IMR-90 (cell line): ENCODE measurements around the gene ANK3. TPM values are rescaled to one million over a fixed set of nuclear protein-coding genes. Genes with fewer than 3 reads are reported as not detected.

ENCODE experiments used
- ATAC-seq: fragments of 200-7000 bp; cut with Tn5 transposase; 2 replicates; pipeline ENCODE4 v1.9.1; 2020; ENCODE audit warnings: low read depth, mild to moderate bottlenecking, moderate library complexity
- BruUV-seq: library from RNA; stranded (reverse); fragments of 400-500 nt; replicated peaks from 2 replicates; lab custom pipeline; 2021; lab: Mats Ljungman, UMichigan
- CTCF ChIA-PET: fragments of 300-600 bp; formaldehyde crosslinking; extraction: SDS; loops from one replicate; lab custom pipeline; 2021; ENCODE audit warnings: antibody characterized with exemption; lab: Yijun Ruan, JAX
- POLR2A ChIA-PET: fragments of 300-600 bp; sonication (Branson Sonifier 250); formaldehyde crosslinking; loops from one replicate; lab custom pipeline; 2022; ENCODE audit warnings: antibody characterized with exemption; ENCODE audit not compliant: unreplicated experiment; lab: Charles Lee
- DNase-seq: peaks from one replicate; pipeline ENCODE4 v3.0.0; 2013
- H2AFZ ChIP-seq: replicated peaks from 2 replicates; pipeline ENCODE3; 2013; ENCODE audit warnings: low read length, mild to moderate bottlenecking; ENCODE audit not compliant: poor library complexity
- H2AK5ac ChIP-seq: 2 replicates; pipeline ENCODE4 v1.6.1; 2013; ENCODE audit warnings: low read depth, low read length, inconsistent platforms
- H2AK9ac ChIP-seq: replicated peaks from 2 replicates; pipeline ENCODE3; 2013; ENCODE audit warnings: mild to moderate bottlenecking, low read depth, low read length, moderate library complexity; ENCODE audit not compliant: poor library complexity
- H2BK120ac ChIP-seq: 2 replicates; pipeline ENCODE4 v1.6.1; 2013; ENCODE audit warnings: low read depth, low read length, inconsistent platforms
- H2BK15ac ChIP-seq: 3 replicates; pipeline ENCODE4 v1.6.1; 2013; ENCODE audit warnings: low read depth, low read length, inconsistent platforms
- H2BK20ac ChIP-seq: 2 replicates; pipeline ENCODE4 v1.6.1; 2013; ENCODE audit warnings: low read depth, mild to moderate bottlenecking, inconsistent platforms, low read length, moderate library complexity
- H2BK5ac ChIP-seq: 2 replicates; pipeline ENCODE4 v1.6.1; 2013; ENCODE audit warnings: mild to moderate bottlenecking, low read depth, low read length, inconsistent platforms; ENCODE audit not compliant: poor library complexity, severe bottlenecking
- H3K14ac ChIP-seq: replicated peaks from 2 replicates; pipeline ENCODE4 v1.6.1; 2013; ENCODE audit warnings: low read depth, low read length, inconsistent platforms
- H3K18ac ChIP-seq: 2 replicates; pipeline ENCODE4 v1.6.1; 2013; ENCODE audit warnings: low read depth, low read length, control low read depth
- H3K23ac ChIP-seq: 2 replicates; pipeline ENCODE4 v1.6.1; 2013; ENCODE audit warnings: low read depth, low read length, inconsistent platforms
- H3K27ac ChIP-seq: 2 replicates; pipeline ENCODE4 v1.5.1; 2013; ENCODE audit warnings: mild to moderate bottlenecking, control low read depth, low read length; ENCODE audit not compliant: insufficient read depth
- H3K27me3 ChIP-seq: 2 replicates; pipeline ENCODE4 v1.6.1; 2013; ENCODE audit warnings: low read length; ENCODE audit not compliant: control insufficient read depth, insufficient read depth
- H3K36me3 ChIP-seq: 2 replicates; pipeline ENCODE4 v1.6.1; 2013; ENCODE audit warnings: low read length, mixed read lengths; ENCODE audit not compliant: control insufficient read depth, insufficient read depth
- H3K4ac ChIP-seq: 2 replicates; pipeline ENCODE4 v1.6.1; 2013; ENCODE audit warnings: low read depth, low read length, inconsistent platforms
- H3K4me1 ChIP-seq: 2 replicates; pipeline ENCODE4 v1.6.1; 2013; ENCODE audit warnings: low read length, mixed read lengths; ENCODE audit not compliant: control insufficient read depth, insufficient read depth
- H3K4me2 ChIP-seq: 2 replicates; pipeline ENCODE4 v1.6.1; 2013; ENCODE audit warnings: low read depth, mild to moderate bottlenecking, control low read depth, low read length, moderate library complexity
- H3K4me3 ChIP-seq: 2 replicates; pipeline ENCODE4 v1.5.1; 2013; ENCODE audit warnings: low read depth, mild to moderate bottlenecking, control low read depth, low read length, moderate library complexity; ENCODE audit not compliant: insufficient read depth
- H3K56ac ChIP-seq: 2 replicates; pipeline ENCODE4 v1.6.1; 2013; ENCODE audit warnings: low read length, inconsistent platforms; ENCODE audit not compliant: insufficient read depth; ENCODE audit errors: extremely low read depth
- H3K79me1 ChIP-seq, 2 experiments: 2 replicates each; pipeline ENCODE4 v1.6.1; 2013; ENCODE audit warnings: low read length in 2 of 2, inconsistent platforms in 1 of 2, low read depth in 1 of 2
- H3K9ac ChIP-seq: 2 replicates; pipeline ENCODE4 v1.6.1; 2013; ENCODE audit warnings: low read depth, low read length, control low read depth
- H3K9me1 ChIP-seq: 2 replicates; pipeline ENCODE4 v1.6.1; 2013; ENCODE audit warnings: low read length, inconsistent platforms; ENCODE audit not compliant: insufficient read depth
- H3K9me3 ChIP-seq: 2 replicates; pipeline ENCODE4 v1.6.1; 2013; ENCODE audit warnings: low read length; ENCODE audit not compliant: control insufficient read depth, insufficient read depth
- H4K20me1 ChIP-seq: 2 replicates; pipeline ENCODE4 v1.6.1; 2013; ENCODE audit warnings: low read length, inconsistent platforms; ENCODE audit not compliant: insufficient read depth
- H4K5ac ChIP-seq: 2 replicates; pipeline ENCODE4 v1.6.1; 2013; ENCODE audit warnings: mild to moderate bottlenecking, low read depth, low read length, control low read depth
- H4K8ac ChIP-seq, 2 experiments: 2 replicates each; pipeline ENCODE4 v1.6.1; 2013; ENCODE audit warnings: low read depth in 2 of 2, low read length in 2 of 2, control low read depth in 1 of 2, inconsistent platforms in 1 of 2
- H4K91ac ChIP-seq: 2 replicates; pipeline ENCODE4 v1.6.1; 2013; ENCODE audit warnings: low read depth, low read length, inconsistent platforms; ENCODE audit not compliant: insufficient read depth
- CHD1 ChIP-seq: IDR thresholded peaks from 2 replicates; pipeline ENCODE4 v1.6.1; 2012; ENCODE audit warnings: low read depth, low read length, improper control_type of control experiment
- ELK1 ChIP-seq: fragments of 150-350 bp; IDR thresholded peaks from 2 replicates; pipeline ENCODE4 v1.6.1; 2016; ENCODE audit warnings: low read depth, mild to moderate bottlenecking, low read length, moderate library complexity, borderline replicate concordance
- RCOR1 ChIP-seq: IDR thresholded peaks from 2 replicates; pipeline ENCODE4 v1.6.1; 2012; ENCODE audit warnings: mild to moderate bottlenecking, low read length, improper control_type of control experiment; ENCODE audit not compliant: insufficient replicate concordance
- dilution Hi-C: fragments of 300-500 bp; cut with HindIII; formaldehyde crosslinking; loops from one replicate; pipeline ENCODE4 v1.14.3; 2018; ENCODE audit warnings: low sequenced_read_pairs; ENCODE audit not compliant: unreplicated experiment
- in situ Hi-C: fragments of 300-500 bp; cut with MboI; formaldehyde crosslinking; loops from 3 replicates; pipeline ENCODE4 v1.14.3; 2019; ENCODE audit warnings: low sequenced_read_pairs, inconsistent platforms, mixed read lengths
- intact Hi-C: fragments of 100-400 bp; cut with micrococcal nuclease; formaldehyde crosslinking; loops from 2 replicates; pipeline ENCODE4 v1.10.0; 2022
- polyA plus RNA-seq, 3 experiments: library from polyadenylated mRNA; depleted of rRNA; stranded (reverse); fragments of >200 nt; gene quantifications; 2 replicates each; pipeline ENCODE4 v1.2.3, GENCODE V29; 2012; ENCODE audit warnings: low replicate concordance in 1 of 3
- total RNA-seq: library from RNA; depleted of rRNA; stranded (reverse); fragments of >200 nt; gene quantifications from 2 replicates; pipeline ENCODE4 v1.2.3, GENCODE V29; 2012
- TF ChIP-seq, protein P1 (sequence below): conservative IDR thresholded peaks from 2 replicates; pipeline ENCODE4 v1.5.1; 2012; ENCODE audit warnings: mild to moderate bottlenecking, low read depth, low read length, improper control_type of control experiment

Gene ANK3
- total and polyA plus RNA-seq, 2 of the 4 experiments (the other 2 are of a cell fraction) = 0.63 to 1.8 TPM

GRCh38 chr10:59977486-59977885 is 412.2 kb downstream of the ANK3 start:
- H2BK120ac ChIP-seq = no peak overlapping the region
- H4K91ac ChIP-seq = no peak overlapping the region
- H3K9me3 ChIP-seq = no peaks in the 10 kb centered on the region
- POLR2A ChIA-PET = no interaction called here
- H3K18ac ChIP-seq = no peak overlapping the region
- CTCF ChIA-PET = no interaction called here
- H3K4ac ChIP-seq = no peak overlapping the region
- TF ChIP-seq CHD1 (no peak), RCOR1 (no peak), ELK1 (no peak)
- TF ChIP-seq, protein P1, sequence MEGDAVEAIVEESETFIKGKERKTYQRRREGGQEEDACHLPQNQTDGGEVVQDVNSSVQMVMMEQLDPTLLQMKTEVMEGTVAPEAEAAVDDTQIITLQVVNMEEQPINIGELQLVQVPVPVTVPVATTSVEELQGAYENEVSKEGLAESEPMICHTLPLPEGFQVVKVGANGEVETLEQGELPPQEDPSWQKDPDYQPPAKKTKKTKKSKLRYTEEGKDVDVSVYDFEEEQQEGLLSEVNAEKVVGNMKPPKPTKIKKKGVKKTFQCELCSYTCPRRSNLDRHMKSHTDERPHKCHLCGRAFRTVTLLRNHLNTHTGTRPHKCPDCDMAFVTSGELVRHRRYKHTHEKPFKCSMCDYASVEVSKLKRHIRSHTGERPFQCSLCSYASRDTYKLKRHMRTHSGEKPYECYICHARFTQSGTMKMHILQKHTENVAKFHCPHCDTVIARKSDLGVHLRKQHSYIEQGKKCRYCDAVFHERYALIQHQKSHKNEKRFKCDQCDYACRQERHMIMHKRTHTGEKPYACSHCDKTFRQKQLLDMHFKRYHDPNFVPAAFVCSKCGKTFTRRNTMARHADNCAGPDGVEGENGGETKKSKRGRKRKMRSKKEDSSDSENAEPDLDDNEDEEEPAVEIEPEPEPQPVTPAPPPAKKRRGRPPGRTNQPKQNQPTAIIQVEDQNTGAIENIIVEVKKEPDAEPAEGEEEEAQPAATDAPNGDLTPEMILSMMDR = no peak
- no peak overlapping the region for H2AK9ac ChIP-seq
- no peak overlapping the region for H2BK20ac ChIP-seq
- no peaks in the 10 kb centered on the region for H4K20me1 ChIP-seq
- H3K4me2 ChIP-seq = no peak overlapping the region
- H2BK15ac ChIP-seq = no peak overlapping the region
- H3K4me3 ChIP-seq = no peak overlapping the region
- no peaks in the 10 kb centered on the region for H3K9me1 ChIP-seq
- intact Hi-C loops = no loop called here
- no peaks in the 10 kb centered on the region for H3K79me1 ChIP-seq
- in situ Hi-C loops = no loop called here
- no peak overlapping the region for H3K56ac ChIP-seq
- no TSS peak for BruUV-seq
- H3K14ac ChIP-seq = no peak overlapping the region
- H2AK5ac ChIP-seq = no peak overlapping the region
- no peaks in the 10 kb centered on the region for H3K36me3 ChIP-seq
- H2AFZ ChIP-seq = no peak overlapping the region
- H2BK5ac ChIP-seq = no peak overlapping the region
- no peak overlapping the region for H4K5ac ChIP-seq
- no peak overlapping the region for H3K9ac ChIP-seq
- dilution Hi-C loops = no loop called here
- no peaks in the 10 kb centered on the region for H3K27me3 ChIP-seq
- no peak overlapping the region for H3K23ac ChIP-seq
- no peak overlapping the region for H3K27ac ChIP-seq
- no peaks in the 10 kb centered on the region for H3K4me1 ChIP-seq
- H4K8ac ChIP-seq = no peak overlapping the region
- DNase-seq = no peak
- ATAC-seq = no peak
